Upper lobe of left lung (tissue), 6 donors: Measurements from ENCODE around the gene ISL1. TPM values are rescaled to one million over a fixed set of nuclear protein-coding genes. Genes with fewer than 3 reads are reported as not detected.
A peak's percentile ranks its signal among the peaks of the same experiment; 100 is the strongest.

Source experiments
- ATAC-seq, 2 donors: fragments of 200-7000 bp; cut with Tn5 transposase; one replicate each; pipeline ENCODE4 v1.9.1; 2022; ENCODE audit warnings: mild to moderate bottlenecking in 2 of 2, moderate library complexity in 2 of 2; ENCODE audit not compliant: low FRiP score in 2 of 2
- DNase-seq, 2 donors: peaks; one replicate each; pipeline ENCODE4 v3.0.0-alpha.2; 2019 to 2020
- H3K27ac ChIP-seq, 4 donors: fragments of 200-600 bp; sonication (generic); one replicate each; pipeline ENCODE4 v1.5.1; 2016 to 2019
- H3K27me3 ChIP-seq, 4 donors: fragments of 200-600 bp; sonication (generic); one replicate each; pipeline ENCODE4 v1.5.1; 2017 to 2019
- H3K36me3 ChIP-seq, 4 donors: fragments of 200-600 bp; sonication (generic); one replicate each; pipeline ENCODE4 v1.5.1; 2016 to 2019
- H3K4me1 ChIP-seq, 4 donors: fragments of 200-600 bp; sonication (generic); one replicate each; pipeline ENCODE4 v1.5.1; 2018 to 2019
- H3K4me3 ChIP-seq, 4 donors: fragments of 200-600 bp; sonication (generic); one replicate each; pipeline ENCODE4 v1.5.1; 2017 to 2019; ENCODE audit warnings: mild to moderate bottlenecking in 2 of 4, moderate library complexity in 1 of 4
- H3K9me3 ChIP-seq, 4 donors: fragments of 200-600 bp; sonication (generic); one replicate each; pipeline ENCODE4 v1.5.1; 2018 to 2019
- EP300 ChIP-seq, 4 donors: sonication (generic); formaldehyde crosslinking; IDR thresholded peaks; one replicate each; pipeline ENCODE4 v1.5.1; 2017; ENCODE audit warnings: antibody characterized with exemption in 4 of 4, control low read depth in 2 of 4
- POLR2A ChIP-seq, 4 donors: fragments of 450-650 bp; IDR thresholded peaks; one replicate each; pipeline ENCODE4 v1.5.1; 2016 to 2017; ENCODE audit warnings: antibody characterized with exemption in 4 of 4, mild to moderate bottlenecking in 2 of 4
- POLR2AphosphoS5 ChIP-seq, 2 donors: sonication (generic); formaldehyde crosslinking; IDR thresholded peaks; one replicate each; pipeline ENCODE4 v1.5.1; 2017; ENCODE audit warnings: antibody characterized with exemption in 2 of 2
- WGBS, 2 donors: methylation state at CpG; one replicate each; pipeline ENCODE4 v1.1.5; 2017 to 2018; 5-methylcytosine and 5-hydroxymethylcytosine counted together
- total RNA-seq, 6 donors: library from RNA; depleted of rRNA in 4 of 6; stranded (reverse); fragments of >200 nt in 4 of 6; gene quantifications; one replicate each; pipeline versions ENCODE4 v1.1.0 to v1.2.1, GENCODE V29; 2016 to 2021
- TF ChIP-seq, protein P1 (sequence below), 6 experiments: fragments of 450-650 bp in 4 of 6; fragments of 200-600 bp in 2 of 6; sonication (generic) in 2 of 6; IDR thresholded peaks; one replicate each; pipeline ENCODE4 v1.5.1; 2016 to 2019; ENCODE audit warnings: antibody characterized with exemption in 6 of 6
- donor health status: DM: no; HTN: no; CAD: no; lungs with moderate emphysema.
- donor health status: DM: no; HTN: yes; CAD: no; lungs with severe emphysema.

Gene ISL1
- total RNA-seq, 6 donors from 2014 or later = not detected

- 46 to 51% methylated on average over 2 of the region's 2 CpGs for WGBS, 2 donors
- no peak for TF ChIP-seq POLR2A (IDR thresholded peaks at IDR 0.05)
- H3K27ac ChIP-seq = no peak overlapping the region
- H3K36me3 ChIP-seq = no peaks in the 10 kb centered on the region
- ATAC-seq (no peak), DNase-seq (no peak)
- H3K27me3 ChIP-seq = peaks cover 0 to 39% (median 11%) of the 10 kb centered on the region in 4 donors
- no peak overlapping the region for H3K4me3 ChIP-seq
- no peaks in the 10 kb centered on the region for H3K9me3 ChIP-seq
- peaks cover 3 to 15% (median 10%) of the 10 kb centered on the region in 4 donors for H3K4me1 ChIP-seq
These were observed 11.4 kb downstream of the ISL1 start for GRCh38 chr5:51394609-51395008.

GRCh38 chr5:51395245-51395644 lies 12.0 kb downstream of the ISL1 start:
- Histone ChIP-seq H3K36me3 (no peaks in the 10 kb centered on the region), H3K9me3 (no peaks in the 10 kb centered on the region), H3K4me1 (peaks cover 0 to 9% (median 3%) of the 10 kb centered on the region in 4 donors), H3K4me3 (no peak overlapping the region), H3K27me3 (peaks cover 0 to 33% (median 8%) of the 10 kb centered on the region in 4 donors), H3K27ac (no peak overlapping the region)
- TF ChIP-seq POLR2A (IDR thresholded peaks at IDR 0.05) = no peak
- TF ChIP-seq EP300 (IDR thresholded peaks at IDR 0.05) = no peak
- TF ChIP-seq, protein P1, sequence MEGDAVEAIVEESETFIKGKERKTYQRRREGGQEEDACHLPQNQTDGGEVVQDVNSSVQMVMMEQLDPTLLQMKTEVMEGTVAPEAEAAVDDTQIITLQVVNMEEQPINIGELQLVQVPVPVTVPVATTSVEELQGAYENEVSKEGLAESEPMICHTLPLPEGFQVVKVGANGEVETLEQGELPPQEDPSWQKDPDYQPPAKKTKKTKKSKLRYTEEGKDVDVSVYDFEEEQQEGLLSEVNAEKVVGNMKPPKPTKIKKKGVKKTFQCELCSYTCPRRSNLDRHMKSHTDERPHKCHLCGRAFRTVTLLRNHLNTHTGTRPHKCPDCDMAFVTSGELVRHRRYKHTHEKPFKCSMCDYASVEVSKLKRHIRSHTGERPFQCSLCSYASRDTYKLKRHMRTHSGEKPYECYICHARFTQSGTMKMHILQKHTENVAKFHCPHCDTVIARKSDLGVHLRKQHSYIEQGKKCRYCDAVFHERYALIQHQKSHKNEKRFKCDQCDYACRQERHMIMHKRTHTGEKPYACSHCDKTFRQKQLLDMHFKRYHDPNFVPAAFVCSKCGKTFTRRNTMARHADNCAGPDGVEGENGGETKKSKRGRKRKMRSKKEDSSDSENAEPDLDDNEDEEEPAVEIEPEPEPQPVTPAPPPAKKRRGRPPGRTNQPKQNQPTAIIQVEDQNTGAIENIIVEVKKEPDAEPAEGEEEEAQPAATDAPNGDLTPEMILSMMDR (IDR thresholded peaks at IDR 0.05) = no peak
- no peak for TF ChIP-seq POLR2AphosphoS5 (IDR thresholded peaks at IDR 0.05)
- no peak for DNase-seq
- ATAC-seq = no peak
- WGBS, 2 donors = 50 to 51% methylated on average over 6 of the region's 6 CpGs

- WGBS, 2 donors = 31 to 42% methylated on average over 10 of the region's 10 CpGs
- DNase-seq (no peak), ATAC-seq (no peak)
- no peaks in the 10 kb centered on the region for H3K36me3 ChIP-seq
- peaks cover 0 to 8% (median 3%) of the 10 kb centered on the region in 4 donors for H3K4me1 ChIP-seq
- peaks cover 0 to 31% (median 7%) of the 10 kb centered on the region in 4 donors for H3K27me3 ChIP-seq
- no peaks in the 10 kb centered on the region for H3K9me3 ChIP-seq
- TF ChIP-seq, protein P1 (IDR thresholded peaks at IDR 0.05) = no peak
- TF ChIP-seq POLR2A (IDR thresholded peaks at IDR 0.05) = no peak
- no peak for TF ChIP-seq EP300 (IDR thresholded peaks at IDR 0.05)
- TF ChIP-seq POLR2AphosphoS5 (IDR thresholded peaks at IDR 0.05) = no peak
- no peak overlapping the region for H3K27ac ChIP-seq
- no peak overlapping the region for H3K4me3 ChIP-seq
These were observed 12.6 kb downstream of the ISL1 start for GRCh38 chr5:51395666-51396356.

DNA sequence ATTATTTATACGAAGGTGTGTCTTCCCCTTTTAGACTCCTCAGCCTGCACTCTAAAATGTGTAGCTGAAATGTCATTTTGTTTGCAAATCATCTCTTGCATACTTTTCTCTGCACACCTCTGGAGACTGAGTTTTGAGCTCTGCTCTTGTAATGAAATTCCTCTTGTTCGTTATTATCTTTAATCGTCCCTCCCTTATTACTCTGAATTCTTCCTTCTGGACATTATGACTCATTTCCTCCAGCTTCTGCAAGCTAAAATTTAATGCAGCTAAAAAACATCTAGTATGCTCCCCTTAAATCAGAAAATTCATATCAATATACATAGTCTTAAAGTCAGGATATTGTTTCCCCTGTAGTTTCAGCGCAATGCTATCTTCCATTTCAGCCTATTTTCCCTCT lies 13.5 kb downstream of the ISL1 start:
- Histone ChIP-seq H3K4me3 (no peak overlapping the region), H3K4me1 (peaks cover 0 to 8% (median 3%) of the 10 kb centered on the region in 4 donors), H3K9me3 (no peaks in the 10 kb centered on the region), H3K36me3 (no peaks in the 10 kb centered on the region), H3K27me3 (peaks cover 0 to 24% (median 4%) of the 10 kb centered on the region in 4 donors), H3K27ac (no peak overlapping the region)
- no peak for TF ChIP-seq POLR2AphosphoS5 (IDR thresholded peaks at IDR 0.05)
- TF ChIP-seq POLR2A (IDR thresholded peaks at IDR 0.05) = no peak
- ATAC-seq = no peak
- 25 to 31% methylated on average over 4 of the region's 4 CpGs for WGBS, 2 donors
- no peak for DNase-seq

DNA sequence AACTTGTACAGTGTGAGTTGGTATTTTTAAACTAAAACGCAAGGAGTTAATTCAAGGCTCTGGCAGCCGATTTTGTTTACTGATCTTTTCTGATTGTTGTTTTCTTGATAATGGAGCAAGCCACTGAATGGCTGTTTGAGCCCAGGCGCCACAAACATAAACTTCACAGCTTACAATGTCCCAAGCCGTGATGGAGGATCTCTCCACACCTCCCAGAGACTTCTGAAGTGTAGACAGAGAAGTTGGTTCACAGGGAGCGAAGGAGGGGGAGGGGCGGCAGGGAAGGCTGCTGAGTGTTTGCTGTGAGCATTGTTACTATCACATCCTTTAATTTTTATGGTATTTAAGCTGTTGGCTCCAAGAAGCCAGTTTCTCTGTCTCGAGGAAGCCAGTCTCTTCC lies 14.7 kb downstream of the ISL1 start:
- no peak for TF ChIP-seq EP300 (IDR thresholded peaks at IDR 0.05)
- no peak for TF ChIP-seq POLR2AphosphoS5 (IDR thresholded peaks at IDR 0.05)
- H3K4me3 ChIP-seq = no peak overlapping the region
- H3K27ac ChIP-seq = no peak overlapping the region
- no peaks in the 10 kb centered on the region for H3K9me3 ChIP-seq
- ATAC-seq (no peak), DNase-seq (no peak)
- WGBS, 2 donors = 7 to 10% methylated on average over 7 of the region's 7 CpGs
- no peaks in the 10 kb centered on the region for H3K36me3 ChIP-seq
- H3K27me3 ChIP-seq = peaks cover 0 to 22% (median 4%) of the 10 kb centered on the region in 4 donors
- H3K4me1 ChIP-seq = peaks cover 0 to 8% (median 3%) of the 10 kb centered on the region in 4 donors

DNA sequence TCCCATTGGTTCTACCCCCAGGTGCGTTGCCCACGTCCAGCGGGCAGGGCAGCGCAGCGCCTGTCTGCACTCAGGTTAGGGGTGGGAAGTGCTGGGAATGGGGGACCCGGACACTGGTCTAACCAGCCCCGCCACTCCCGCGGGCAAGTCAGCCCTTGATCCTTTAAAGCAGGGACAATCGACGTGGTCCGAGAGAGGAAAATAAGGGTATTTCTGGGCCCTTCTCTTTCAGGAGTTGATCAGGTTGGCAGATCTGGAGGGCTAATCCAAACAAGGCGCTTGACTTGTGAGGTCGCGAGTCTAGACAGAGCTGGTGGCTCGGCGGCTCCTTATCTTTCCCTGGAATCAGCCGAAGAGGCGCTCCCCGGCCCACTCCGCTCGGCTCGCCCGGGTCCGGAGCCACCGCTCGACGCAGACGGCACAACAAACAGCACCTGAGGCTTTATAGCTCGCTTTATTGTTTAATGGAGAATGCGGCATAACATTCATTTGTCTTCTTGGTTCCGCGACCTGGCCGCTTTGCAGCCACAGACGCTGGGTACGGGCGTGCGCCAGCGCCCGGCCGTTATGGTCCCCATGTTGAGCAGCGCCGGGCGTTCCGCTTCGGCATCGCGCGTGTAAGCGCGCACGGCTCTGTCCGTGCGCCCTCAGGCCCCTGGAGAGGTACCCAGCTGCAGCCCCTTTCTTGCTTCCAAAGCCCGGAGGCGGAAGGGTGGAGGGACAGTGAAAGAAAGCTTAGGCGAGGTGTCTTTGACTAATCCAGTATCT lies 15.8 kb downstream of the ISL1 start:
- no peak for TF ChIP-seq EP300 (IDR thresholded peaks at IDR 0.05)
- no peak for TF ChIP-seq POLR2AphosphoS5 (IDR thresholded peaks at IDR 0.05)
- TF ChIP-seq, protein P1 (IDR thresholded peaks at IDR 0.05) = no peak
- no peak for TF ChIP-seq POLR2A (IDR thresholded peaks at IDR 0.05)
- no peak overlapping the region for H3K4me3 ChIP-seq
- 3 to 4% methylated on average over 48 to 57 of the region's 57 CpGs for WGBS, 2 donors
- no peaks in the 10 kb centered on the region for H3K36me3 ChIP-seq
- ATAC-seq = peak in 1 of 2 donors; percentile 19
- peaks cover 0 to 22% (median 4%) of the 10 kb centered on the region in 4 donors for H3K27me3 ChIP-seq
- H3K9me3 ChIP-seq = no peaks in the 10 kb centered on the region
- no peak overlapping the region for H3K27ac ChIP-seq
- peak in 1 of 2 donors; percentile 70 for DNase-seq
- peaks cover 0 to 8% (median 3%) of the 10 kb centered on the region in 4 donors for H3K4me1 ChIP-seq
